ENCODE data around the gene ALB.
"Not testable (repeated sequence)": the region's sequence is repeated elsewhere in the genome, so short reads cannot be mapped to it uniquely, and the experiment has no call there.

The ALB gene

GRCh38 chr4:73404042-73404441 lies at the start of gene ALB:
ALB (plus strand) TSS chr4:73404287; CDS start chr4:73404328, 41 bp downstream.
- no peak for DNase-seq

- not testable (repeated sequence) for DNase-seq
Measured at GRCh38 chr4:73357174-73357573, 46.9 kb upstream of the ALB start.

GRCh38 chr4:73369506-73370199 lies 34.4 kb upstream of the ALB start:
- not testable (repeated sequence) for DNase-seq

GRCh38 chr4:73375328-73375741 lies 28.8 kb upstream of the ALB start:
- DNase-seq, result no peak

- DNase-seq, result no peak
Measured at GRCh38 chr4:73376251-73376650, 27.8 kb upstream of the ALB start.

- no peak for DNase-seq
Measured at GRCh38 chr4:73376976-73377375, 27.1 kb upstream of the ALB start.

GRCh38 chr4:73378887-73379286 lies 25.2 kb upstream of the ALB start:
- no peak for DNase-seq

GRCh38 chr4:73379946-73380345 lies 24.1 kb upstream of the ALB start:
- DNase-seq, result no peak

GRCh38 chr4:73381214-73381613 lies 22.9 kb upstream of the ALB start:
- DNase-seq, result no peak

- DNase-seq, result no peak
Measured at GRCh38 chr4:73383452-73383851, 20.6 kb upstream of the ALB start.

- no peak for DNase-seq
Measured at GRCh38 chr4:73387552-73387951, 16.5 kb upstream of the ALB start.

GRCh38 chr4:73388887-73389286 lies 15.2 kb upstream of the ALB start:
- no peak for DNase-seq

GRCh38 chr4:73389663-73390062 lies 14.4 kb upstream of the ALB start:
- not testable (repeated sequence) for DNase-seq

GRCh38 chr4:73391774-73392173 lies 12.3 kb upstream of the ALB start:
- no peak for DNase-seq

- DNase-seq, result no peak
Measured at GRCh38 chr4:73392936-73393335, 11.2 kb upstream of the ALB start.

GRCh38 chr4:73396304-73396703 lies 7.8 kb upstream of the ALB start:
- DNase-seq, result no peak

GRCh38 chr4:73396993-73397972 lies 6.8 kb upstream of the ALB start:
- no peak for DNase-seq

GRCh38 chr4:73401412-73401811 lies 2.7 kb upstream of the ALB start:
- no peak for DNase-seq

GRCh38 chr4:73404457-73404856 lies 370 bp downstream of the ALB start:
- DNase-seq, result no peak

- no peak for DNase-seq
Measured at GRCh38 chr4:73405138-73405537, 1.1 kb downstream of the ALB start.

- DNase-seq, result no peak
Measured at GRCh38 chr4:73406548-73406875, 2.4 kb downstream of the ALB start.

GRCh38 chr4:73407227-73407673 lies 3.2 kb downstream of the ALB start:
- no peak for DNase-seq

- DNase-seq, result no peak
Measured at GRCh38 chr4:73408181-73408867, 4.2 kb downstream of the ALB start.

Measured in NCI-H2029 treated with DMSO at 0.1 percent for 48 hours (cell line).